NT2/D1 (cell line): ENCODE results near the gene ALPK3.

Experiments
- DNase-seq: peaks from one replicate; pipeline ENCODE4 v3.0.0-alpha.2; 2011; ENCODE audit warnings: low read depth, low spot score
- H3K27me3 ChIP-seq: 2 replicates; pipeline ENCODE4 v1.6.0; 2011; ENCODE audit warnings: mild to moderate bottlenecking; ENCODE audit not compliant: insufficient read length, insufficient read depth
- H3K36me3 ChIP-seq: 2 replicates; pipeline ENCODE4 v1.6.1; 2011; ENCODE audit warnings: mild to moderate bottlenecking, low read length, mixed read lengths; ENCODE audit not compliant: insufficient read depth, insufficient read length
- H3K4me1 ChIP-seq: 2 replicates; pipeline ENCODE4 v1.5.1; 2011; ENCODE audit not compliant: insufficient read depth, insufficient read length
- H3K4me3 ChIP-seq: 2 replicates; pipeline ENCODE4 v1.5.1; 2011; ENCODE audit warnings: low read depth; ENCODE audit not compliant: insufficient read length
- H3K9ac ChIP-seq: 2 replicates; pipeline ENCODE4 v1.6.0; 2011; ENCODE audit warnings: low read depth; ENCODE audit not compliant: insufficient read length
- H3K9me3 ChIP-seq: 2 replicates; pipeline ENCODE4 v1.5.1; 2011; ENCODE audit warnings: mild to moderate bottlenecking, low read length; ENCODE audit not compliant: insufficient read depth
- SUZ12 ChIP-seq: IDR thresholded peaks from 2 replicates; pipeline ENCODE4 v1.6.1; 2011; ENCODE audit not compliant: insufficient read length, insufficient read depth; ENCODE audit errors: extremely low read depth
- YY1 ChIP-seq: IDR thresholded peaks from 2 replicates; pipeline ENCODE4 v1.6.1; 2011; ENCODE audit not compliant: insufficient read length, insufficient read depth
- ZNF274 ChIP-seq: IDR thresholded peaks from 2 replicates; pipeline ENCODE4 v1.6.1; 2011; ENCODE audit warnings: mild to moderate bottlenecking, low read depth, low read length

Gene ALPK3

GRCh38 chr15:84856731-84857417 is 39.7 kb downstream of the ALPK3 start:
- H3K9me3 ChIP-seq = no peaks in the 10 kb centered on the region

GRCh38 chr15:84857418-84858004 is 40.4 kb downstream of the ALPK3 start:
- Histone ChIP-seq H3K4me1 (no peaks in the 10 kb centered on the region), H3K9me3 (no peaks in the 10 kb centered on the region), H3K9ac (no peak overlapping the region), H3K27me3 (no peaks in the 10 kb centered on the region), H3K36me3 (peaks cover 89% of the 10 kb centered on the region), H3K4me3 (no peak overlapping the region)
- TF ChIP-seq YY1 = no peak
- TF ChIP-seq SUZ12 = no peak
- TF ChIP-seq ZNF274 = no peak
- DNase-seq = no peak

More at GRCh38 chr15:84856731-84857417, 39.7 kb downstream of the ALPK3 start:
- Histone ChIP-seq H3K4me1 (no peaks in the 10 kb centered on the region), H3K9ac (no peak overlapping the region), H3K27me3 (no peaks in the 10 kb centered on the region), H3K36me3 (peaks cover 89% of the 10 kb centered on the region), H3K4me3 (no peak overlapping the region)
- no peak for DNase-seq
- TF ChIP-seq YY1 (no peak), ZNF274 (no peak), SUZ12 (no peak)

GRCh38 chr15:84858231-84858630 is 41.1 kb downstream of the ALPK3 start:
- TF ChIP-seq ZNF274 (no peak), YY1 (no peak), SUZ12 (no peak)
- peaks cover 89% of the 10 kb centered on the region for H3K36me3 ChIP-seq
- H3K27me3 ChIP-seq = no peaks in the 10 kb centered on the region
- no peak for DNase-seq
- H3K9me3 ChIP-seq = no peaks in the 10 kb centered on the region
- no peaks in the 10 kb centered on the region for H3K4me1 ChIP-seq
- no peak overlapping the region for H3K4me3 ChIP-seq
- H3K9ac ChIP-seq = no peak overlapping the region

- Histone ChIP-seq H3K9me3 (no peaks in the 10 kb centered on the region), H3K9ac (no peak overlapping the region), H3K36me3 (peaks cover 93% of the 10 kb centered on the region), H3K4me3 (no peak overlapping the region), H3K4me1 (peaks cover 2% of the 10 kb centered on the region), H3K27me3 (no peaks in the 10 kb centered on the region)
- no peak for DNase-seq
- TF ChIP-seq SUZ12 (no peak), YY1 (no peak), ZNF274 (no peak)
Measured at GRCh38 chr15:84859144-84859543, 42.0 kb downstream of the ALPK3 start.

- Histone ChIP-seq H3K9ac (no peak overlapping the region), H3K4me3 (no peak overlapping the region), H3K27me3 (no peaks in the 10 kb centered on the region), H3K4me1 (peaks cover 2% of the 10 kb centered on the region), H3K9me3 (no peaks in the 10 kb centered on the region), H3K36me3 (peaks cover 97% of the 10 kb centered on the region)
- no peak for DNase-seq
- no peak for TF ChIP-seq SUZ12
- TF ChIP-seq YY1 = no peak
- TF ChIP-seq ZNF274 = no peak
Measured at GRCh38 chr15:84859651-84860050, 42.5 kb downstream of the ALPK3 start.

- Histone ChIP-seq H3K4me3 (no peak overlapping the region), H3K9ac (no peak overlapping the region), H3K27me3 (no peaks in the 10 kb centered on the region), H3K9me3 (no peaks in the 10 kb centered on the region), H3K36me3 (peaks cover 99% of the 10 kb centered on the region), H3K4me1 (peaks cover 2% of the 10 kb centered on the region)
- no peak for DNase-seq
- no peak for TF ChIP-seq YY1
- TF ChIP-seq SUZ12 = no peak
Measured at GRCh38 chr15:84861781-84862180, 44.6 kb downstream of the ALPK3 start.

- Histone ChIP-seq H3K4me1 (peaks cover 2% of the 10 kb centered on the region), H3K9me3 (no peaks in the 10 kb centered on the region), H3K9ac (no peak overlapping the region), H3K4me3 (no peak overlapping the region), H3K36me3 (peaks cover 99% of the 10 kb centered on the region), H3K27me3 (no peaks in the 10 kb centered on the region)
- no peak for DNase-seq
- TF ChIP-seq YY1 (no peak), ZNF274 (no peak), SUZ12 (no peak)
Measured at GRCh38 chr15:84862214-84862975, 45.2 kb downstream of the ALPK3 start.
